Adipose tissue (tissue), 3 donors: Measurements from ENCODE around the gene ZSWIM1. TPM values are rescaled to one million over a fixed set of nuclear protein-coding genes. Genes with fewer than 3 reads are reported as not detected.
A peak's percentile ranks its signal among the peaks of the same experiment; 100 is the strongest.
"Not testable (repeated sequence)": the region's sequence is repeated elsewhere in the genome, so short reads cannot be mapped to it uniquely, and the experiment has no call there.

ENCODE experiments used
- H3K27ac ChIP-seq: one replicate; pipeline ENCODE4 v1.5.1; 2013; ENCODE audit warnings: low read depth, low read length
- WGBS, 3 donors: extraction: QIAGEN DNeasy Blood & Tissue Kit; methylation state at CpG; one replicate each; pipeline ENCODE4 v1.1.7; 2013; 5-methylcytosine and 5-hydroxymethylcytosine counted together
- polyA plus RNA-seq, 3 donors: library from polyadenylated mRNA; stranded (reverse); fragments of 200-250 nt; gene quantifications; one replicate each; pipeline ENCODE4 v1.2.3, GENCODE V29; 2013
- donor health status: healthy with polysubstance abuse.
- donor health status: Bipolar disorder and iron deficiency.
- donor health status: healthy.

ZSWIM1 gene
- polyA plus RNA-seq, 3 donors: 2.5 to 4.0 (median 3.0) TPM

GRCh38 chr20:45918779-45919537 lies 37.9 kb downstream of the ZSWIM1 start:
- 82 to 91% (median 87%) methylated on average over 12 of the region's 12 CpGs for WGBS, 3 donors
- H3K27ac ChIP-seq: peak overlapping the region; percentile 42

- H3K27ac ChIP-seq: peak overlapping the region; percentile 42
Observed at GRCh38 chr20:45919542-45920399, 38.7 kb downstream of the ZSWIM1 start.

GRCh38 chr20:45920462-45921336 lies 39.7 kb downstream of the ZSWIM1 start:
- H3K27ac ChIP-seq: no peak overlapping the region
- WGBS, 3 donors: 68 to 72% (median 70%) methylated on average over 9 of the region's 9 CpGs

More at GRCh38 chr20:45919542-45920399, 38.7 kb downstream of the ZSWIM1 start:
- WGBS, 3 donors: 33 to 48% (median 38%) methylated on average over 11 of the region's 11 CpGs

GRCh38 chr20:45921337-45922189 lies 40.5 kb downstream of the ZSWIM1 start:
- H3K27ac ChIP-seq: no peak overlapping the region

GRCh38 chr20:45924391-45925261 lies 43.6 kb downstream of the ZSWIM1 start:
- H3K27ac ChIP-seq: no peak overlapping the region
- 44 to 61% (median 44%) methylated on average over 21 of the region's 21 CpGs for WGBS, 3 donors

More at GRCh38 chr20:45921337-45922189, 40.5 kb downstream of the ZSWIM1 start:
- WGBS, 3 donors: 72 to 89% (median 86%) methylated on average over 11 of the region's 11 CpGs

- 59 to 70% (median 63%) methylated on average over 9 of the region's 9 CpGs for WGBS, 3 donors
- no peak overlapping the region for H3K27ac ChIP-seq
Observed at GRCh38 chr20:45925821-45926506, 44.9 kb downstream of the ZSWIM1 start.

GRCh38 chr20:45926731-45927070 lies 45.7 kb downstream of the ZSWIM1 start:
- no peak overlapping the region for H3K27ac ChIP-seq
- WGBS, 3 donors: 75 to 84% (median 77%) methylated on average over 2 of the region's 2 CpGs

GRCh38 chr20:45927071-45927878 lies 46.2 kb downstream of the ZSWIM1 start:
- no peak overlapping the region for H3K27ac ChIP-seq
- 68 to 88% (median 83%) methylated on average over 14 of the region's 14 CpGs for WGBS, 3 donors

GRCh38 chr20:45931680-45932079 lies 50.7 kb downstream of the ZSWIM1 start:
- 93 to 96% (median 95%) methylated on average over 15 to 17 of the region's 17 CpGs for WGBS, 3 donors
- not testable (repeated sequence) for H3K27ac ChIP-seq

GRCh38 chr20:45933266-45934045 lies 52.4 kb downstream of the ZSWIM1 start:
- 15 to 26% (median 24%) methylated on average over 22 of the region's 22 CpGs for WGBS, 3 donors

GRCh38 chr20:45934046-45934585 lies 53.1 kb downstream of the ZSWIM1 start:
- WGBS, 3 donors: 0% methylated on average over 31 to 34 of the region's 34 CpGs
- H3K27ac ChIP-seq: peak overlapping the region; percentile 71

More at GRCh38 chr20:45933266-45934045, 52.4 kb downstream of the ZSWIM1 start:
- no peak overlapping the region for H3K27ac ChIP-seq
